GM19351 (cell line): ENCODE measurements around the gene ADAMTS8.

Experiments
- ATAC-seq: cut with Tn5 transposase; IDR thresholded peaks from one replicate; pipeline ENCODE4 v1.9.1; 2021; ENCODE audit warnings: mild to moderate bottlenecking, moderate library complexity; ENCODE audit not compliant: unreplicated experiment

ADAMTS8 gene

GRCh38 chr11:130462931-130463330 lies 34.5 kb upstream of the ADAMTS8 start:
- ATAC-seq = no peak

- no peak for ATAC-seq
Measured at GRCh38 chr11:130462101-130462885, 33.9 kb upstream of the ADAMTS8 start.

- ATAC-seq = no peak
Measured at GRCh38 chr11:130459521-130459920, 31.1 kb upstream of the ADAMTS8 start.

GRCh38 chr11:130458410-130458729 lies 30.0 kb upstream of the ADAMTS8 start:
- ATAC-seq = no peak

- no peak for ATAC-seq
Measured at GRCh38 chr11:130457623-130458409, 29.4 kb upstream of the ADAMTS8 start.

GRCh38 chr11:130456286-130456685 lies 27.9 kb upstream of the ADAMTS8 start:
- no peak for ATAC-seq

GRCh38 chr11:130455483-130456127 lies 27.2 kb upstream of the ADAMTS8 start:
- no peak for ATAC-seq

GRCh38 chr11:130454491-130455252 lies 26.3 kb upstream of the ADAMTS8 start:
- no peak for ATAC-seq

- ATAC-seq = no peak
Measured at GRCh38 chr11:130452940-130453339, 24.5 kb upstream of the ADAMTS8 start.

GRCh38 chr11:130452176-130452575 lies 23.8 kb upstream of the ADAMTS8 start:
- ATAC-seq = no peak

GRCh38 chr11:130451231-130452019 lies 23.0 kb upstream of the ADAMTS8 start:
- ATAC-seq = no peak

GRCh38 chr11:130449996-130450769 lies 21.8 kb upstream of the ADAMTS8 start:
- no peak for ATAC-seq

- no peak for ATAC-seq
Measured at GRCh38 chr11:130449310-130449990, 21.0 kb upstream of the ADAMTS8 start.

GRCh38 chr11:130448416-130449309 lies 20.3 kb upstream of the ADAMTS8 start, which contains the start of gene ADAMTS15:
Gene ADAMTS15, plus strand, starts transcription at chr11:130448645. Its CDS starts 329 bp downstream, at chr11:130448974.
- peak; percentile 74 for ATAC-seq

- ATAC-seq = no peak
Measured at GRCh38 chr11:130448039-130448415, 19.6 kb upstream of the ADAMTS8 start.

GRCh38 chr11:130445788-130446187 lies 17.4 kb upstream of the ADAMTS8 start:
- ATAC-seq = no peak

GRCh38 chr11:130442737-130443136 lies 14.3 kb upstream of the ADAMTS8 start:
- ATAC-seq = no peak

GRCh38 chr11:130441719-130442118 lies 13.3 kb upstream of the ADAMTS8 start:
- no peak for ATAC-seq
